HG02943 (cell line): ENCODE measurements around the gene JPT1.

Source experiments
- ATAC-seq: cut with Tn5 transposase; IDR thresholded peaks from one replicate; pipeline ENCODE4 v1.9.1; 2021; ENCODE audit warnings: mild to moderate bottlenecking, low read depth, moderate library complexity; ENCODE audit not compliant: unreplicated experiment

Gene JPT1

GRCh38 chr17:75087558-75088453 is 66.5 kb downstream of the JPT1 start, which contains the start of gene SLC16A5:
Gene SLC16A5 (plus strand): TSS chr17:75087954. CDS start chr17:75093637, 5,683 bp downstream.
- peak; percentile 53 for ATAC-seq

GRCh38 chr17:75087182-75087557 is 67.1 kb downstream of the JPT1 start:
- no peak for ATAC-seq

GRCh38 chr17:75086496-75087181 is 67.7 kb downstream of the JPT1 start:
- ATAC-seq = no peak
